Astrocyte of the spinal cord (primary cell): ENCODE data around the gene BDKRB1.

Experiments used
- DNase-seq: peaks from one replicate; pipeline ENCODE4 v3.0.0; 2011; ENCODE audit warnings: low read depth, low spot score
- H3K4me3 ChIP-seq: 2 replicates; pipeline ENCODE4 v1.5.1; 2011; ENCODE audit warnings: low read depth, mild to moderate bottlenecking, low read length, moderate library complexity
- CTCF ChIP-seq: IDR thresholded peaks from 2 replicates; pipeline ENCODE4 v1.5.1; 2012; ENCODE audit warnings: low read depth, mild to moderate bottlenecking, low read length, inconsistent platforms
- in situ Hi-C: cut with HindIII; loops from 2 replicates; pipeline ENCODE4 v1.10.0; 2017; ENCODE audit warnings: low sequenced_read_pairs

The BDKRB1 gene

GRCh38 chr14:96254687-96255086 is 1.3 kb upstream of the BDKRB1 start:
- in situ Hi-C loops, result no loop called here
- H3K4me3 ChIP-seq, result no peak overlapping the region
- DNase-seq, result no peak
- TF ChIP-seq CTCF, result no peak

GRCh38 chr14:96256407-96256806 is 397 bp downstream of the BDKRB1 start:
- H3K4me3 ChIP-seq, result no peak overlapping the region
- no peak for TF ChIP-seq CTCF
- in situ Hi-C loops, result no loop called here
- no peak for DNase-seq

- no peak overlapping the region for H3K4me3 ChIP-seq
- TF ChIP-seq CTCF, result no peak
- DNase-seq, result no peak
- in situ Hi-C loops, result no loop called here
These were observed 1.0 kb downstream of the BDKRB1 start for GRCh38 chr14:96257056-96257455.

- no peak for TF ChIP-seq CTCF
- H3K4me3 ChIP-seq, result no peak overlapping the region
- no peak for DNase-seq
- in situ Hi-C loops, result no loop called here
These were observed 1.9 kb downstream of the BDKRB1 start for GRCh38 chr14:96257900-96258299.

GRCh38 chr14:96260341-96260821 is 4.4 kb downstream of the BDKRB1 start:
- no peak for DNase-seq
- in situ Hi-C loops, result no loop called here
- H3K4me3 ChIP-seq, result no peak overlapping the region
- no peak for TF ChIP-seq CTCF

GRCh38 chr14:96261053-96261452 is 5.0 kb downstream of the BDKRB1 start:
- no peak overlapping the region for H3K4me3 ChIP-seq
- no peak for DNase-seq
- in situ Hi-C loops, result no loop called here
- no peak for TF ChIP-seq CTCF
